Stimulated activated CD8-positive, alpha-beta memory T cell treated with anti-CD3 and anti-CD28 coated beads, Interleukin-12 subunit alpha, Interleukin-12 subunit beta, amount 100 ng/mL, for 24 hours (primary cell): Measurements from ENCODE around the gene GALNT14.
"Not testable (repeated sequence)": the region's sequence is repeated elsewhere in the genome, so short reads cannot be mapped to it uniquely, and the experiment has no call there.

Experiments
- DNase-seq: peaks from one replicate; pipeline ENCODE4 v3.0.0-alpha.2; 2020; ENCODE audit errors: extremely low read depth

GALNT14 gene

DNA sequence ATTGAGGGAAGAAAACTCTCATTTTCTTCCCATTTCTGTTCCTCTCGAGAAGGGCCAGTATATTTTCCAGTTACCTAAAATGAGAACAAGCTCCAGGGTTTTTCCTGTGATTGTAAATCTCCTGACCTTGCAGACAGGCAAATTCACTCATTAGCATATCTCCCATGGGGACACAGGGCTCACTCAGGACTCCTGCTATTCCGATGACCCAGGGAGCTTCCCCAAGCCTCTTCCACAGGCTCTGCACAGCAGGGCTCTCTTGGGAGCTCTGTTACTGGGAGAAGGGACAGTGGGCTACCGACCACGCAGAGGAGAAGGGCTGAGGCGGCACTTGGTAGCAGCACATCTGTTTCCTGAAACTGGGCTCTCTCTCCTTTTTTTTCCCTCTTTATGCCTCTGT, 195.8 kb downstream of the GALNT14 start:
- DNase-seq = no peak

- no peak for DNase-seq
Measured at GRCh38 chr2:30940839-30941238, 197.4 kb downstream of the GALNT14 start.

DNA sequence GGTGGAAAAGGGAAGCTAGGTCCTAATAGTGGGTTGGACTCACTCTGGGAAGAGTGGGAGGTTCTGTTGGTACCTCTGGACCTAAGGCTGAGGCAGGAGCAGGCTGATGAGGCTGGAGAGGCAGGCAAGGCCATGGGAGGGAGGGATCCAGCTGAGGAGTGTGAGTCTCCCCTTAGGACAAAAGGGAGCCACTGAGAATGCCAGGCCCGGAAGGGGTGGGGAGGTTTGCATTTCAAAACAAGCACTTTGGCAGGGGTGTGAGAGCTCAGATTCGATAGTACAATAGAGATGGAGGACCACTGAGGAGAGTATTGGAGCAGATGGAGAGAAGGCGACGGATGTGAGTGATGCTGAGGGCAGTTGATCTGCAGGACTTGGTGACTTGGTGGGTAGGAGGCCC, 198.9 kb downstream of the GALNT14 start:
- no peak for DNase-seq

- DNase-seq = no peak
Measured at GRCh38 chr2:30938196-30938595, 200.0 kb downstream of the GALNT14 start.

- no peak for DNase-seq
Measured at GRCh38 chr2:30936977-30937376, 201.3 kb downstream of the GALNT14 start.

DNA sequence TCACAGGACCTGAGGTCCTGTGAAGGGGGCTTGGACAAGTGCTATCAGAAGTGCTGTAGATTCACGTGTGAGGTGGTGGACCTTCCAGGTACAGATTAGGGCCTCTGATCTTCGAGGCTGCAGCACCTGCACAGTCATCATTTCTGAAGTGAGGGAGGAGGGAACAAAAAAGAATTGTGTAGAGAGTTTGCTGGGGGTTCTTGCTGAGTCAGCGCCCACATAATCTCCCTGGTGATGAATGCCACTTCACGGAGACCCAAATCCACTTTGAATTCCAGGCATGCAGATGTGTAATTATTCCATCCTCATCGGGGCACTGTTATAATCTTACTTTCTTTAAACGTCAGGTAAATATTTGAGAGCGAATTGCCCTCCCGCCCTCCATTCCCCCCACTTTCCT, 202.4 kb downstream of the GALNT14 start:
- DNase-seq = no peak

GRCh38 chr2:30934066-30934465, 204.2 kb downstream of the GALNT14 start:
- DNase-seq = no peak

GRCh38 chr2:30933496-30933895, 204.7 kb downstream of the GALNT14 start:
- DNase-seq = no peak

DNA sequence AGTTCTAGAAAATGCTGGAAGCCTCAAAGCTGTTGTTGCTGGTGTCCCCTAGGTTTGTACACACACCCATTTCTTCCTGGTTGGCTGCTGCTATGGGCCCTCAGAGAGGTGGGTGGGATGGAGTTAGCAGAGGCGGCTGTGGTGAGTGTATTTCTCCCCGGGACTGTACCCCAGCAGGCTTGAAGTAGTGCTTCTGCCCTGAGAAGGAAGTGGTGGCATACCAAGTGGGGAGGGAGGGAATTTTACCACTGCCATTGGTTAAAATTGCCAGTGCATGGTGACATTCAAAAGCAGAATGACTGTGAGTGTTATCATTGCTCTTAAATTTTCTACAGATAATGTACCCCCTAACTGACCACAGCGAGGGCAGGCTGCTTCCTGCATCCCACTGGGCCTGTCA, 205.4 kb downstream of the GALNT14 start:
- DNase-seq = no peak

GRCh38 chr2:30931841-30932407, 206.3 kb downstream of the GALNT14 start:
- no peak for DNase-seq

GRCh38 chr2:30930716-30931115, 207.5 kb downstream of the GALNT14 start:
- no peak for DNase-seq

DNA sequence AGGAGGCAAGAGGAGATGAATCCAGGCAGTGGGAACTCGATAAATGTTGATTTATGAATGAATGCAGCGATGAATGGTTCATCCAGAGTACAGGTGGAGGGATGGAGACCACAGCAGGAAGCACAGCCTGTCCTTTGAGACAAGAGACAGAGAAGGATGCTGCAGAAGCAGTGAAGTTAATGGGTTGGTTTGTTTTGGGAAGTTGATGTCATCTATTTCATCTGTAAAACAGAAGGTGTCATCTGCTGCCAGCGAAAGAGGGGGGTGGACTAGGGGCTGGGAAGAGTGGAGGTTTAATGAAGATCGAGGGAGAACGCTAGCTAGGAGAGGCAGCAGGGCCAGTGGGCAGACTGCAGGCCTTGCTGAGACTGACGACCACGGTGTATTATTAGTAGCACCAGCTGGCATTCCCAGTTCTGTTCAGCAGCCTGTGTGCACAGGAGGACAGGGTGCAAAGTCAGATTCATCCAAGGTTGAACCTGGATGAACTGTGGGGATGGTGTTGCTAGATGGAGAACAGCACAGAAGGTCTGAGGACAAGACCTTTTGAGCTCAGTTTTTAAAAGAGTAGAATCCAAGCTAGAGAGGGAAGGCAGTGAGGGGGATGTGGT, 210.7 kb downstream of the GALNT14 start:
- DNase-seq = no peak

- no peak for DNase-seq
Measured at GRCh38 chr2:30926606-30927005, 211.6 kb downstream of the GALNT14 start.

DNA sequence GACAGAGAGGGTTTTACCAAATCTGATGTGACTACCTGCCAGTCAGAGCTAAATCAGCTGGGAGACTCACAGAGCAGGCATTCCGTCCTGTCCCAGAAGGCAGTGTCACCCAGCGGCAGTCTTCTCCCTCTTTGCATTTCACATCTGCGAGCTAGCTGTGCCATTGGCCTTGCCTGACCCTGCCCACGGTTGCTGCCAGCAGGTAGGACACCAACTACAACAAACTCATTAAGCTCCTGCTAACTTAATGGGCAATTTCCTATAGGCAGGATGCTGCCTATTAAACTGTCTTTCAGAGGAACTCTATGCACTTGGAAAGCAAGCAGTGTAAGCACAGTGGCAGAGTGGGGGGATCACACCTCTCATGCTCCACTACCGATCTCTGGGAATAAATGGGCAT, 214.6 kb downstream of the GALNT14 start:
- DNase-seq = no peak

- DNase-seq = no peak
Measured at GRCh38 chr2:30920511-30920910, 217.7 kb downstream of the GALNT14 start.

DNA sequence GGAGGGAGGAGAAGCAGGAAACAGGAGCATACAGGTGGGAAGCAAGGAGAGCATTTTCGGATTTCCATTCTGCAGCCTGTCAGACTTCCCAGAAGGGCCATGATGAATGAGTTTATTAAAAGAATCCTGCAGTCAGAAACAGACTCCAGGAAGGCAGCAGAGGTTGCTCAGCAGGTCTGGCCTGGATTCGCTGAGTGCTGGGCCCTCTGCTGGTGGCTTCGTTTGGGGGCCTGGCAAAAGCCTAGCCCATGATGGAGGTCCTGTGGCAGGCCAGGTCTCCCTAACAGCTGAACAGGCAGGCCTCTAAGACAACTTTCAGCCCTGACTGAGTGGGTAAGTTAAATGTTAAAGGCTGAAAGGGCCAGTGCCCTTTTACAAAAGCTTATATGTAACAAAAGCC, 222.8 kb downstream of the GALNT14 start:
- no peak for DNase-seq

DNA sequence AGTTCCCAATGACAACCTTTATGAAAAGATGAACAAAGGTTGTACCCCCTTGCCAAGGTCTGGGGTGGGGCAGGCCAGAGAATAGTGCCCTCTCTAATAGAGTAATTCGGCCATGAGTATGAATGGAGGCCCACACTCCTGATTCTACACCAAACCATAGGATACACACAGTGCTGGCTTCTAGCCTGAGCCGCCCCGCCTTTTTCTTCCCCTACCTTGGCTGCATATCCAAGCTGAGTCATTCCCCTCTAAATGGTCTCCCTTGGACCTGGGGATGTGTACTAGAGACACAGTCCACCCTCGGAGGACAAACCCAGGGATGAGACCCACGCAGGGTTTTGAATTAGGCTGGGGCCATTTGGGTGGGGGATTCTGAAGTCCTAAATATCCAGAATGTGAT, 223.8 kb downstream of the GALNT14 start:
- no peak for DNase-seq

DNA sequence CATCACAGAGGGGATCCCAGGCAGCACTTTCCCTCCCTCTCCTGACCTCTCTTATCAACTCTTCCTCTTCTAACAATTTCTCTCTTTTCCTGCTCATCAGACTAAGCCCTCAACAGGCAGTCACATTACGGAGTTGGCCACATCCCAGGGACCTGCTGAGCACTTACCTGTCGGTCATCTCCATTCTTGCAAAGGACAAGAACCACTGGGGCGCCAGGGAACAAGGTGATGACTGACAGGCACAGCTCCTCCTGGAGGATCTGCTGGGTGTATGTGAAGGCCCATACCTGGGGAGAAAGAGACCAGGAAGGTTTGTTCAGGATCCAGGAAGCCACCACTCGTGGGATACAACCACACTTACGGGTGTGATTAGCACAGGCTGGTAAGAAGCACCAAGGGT, 226.2 kb downstream of the GALNT14 start:
- DNase-seq = no peak

- DNase-seq = no peak
Measured at GRCh38 chr2:30911327-30911726, 226.9 kb downstream of the GALNT14 start.

- no peak for DNase-seq
Measured at GRCh38 chr2:30910686-30911085, 227.6 kb downstream of the GALNT14 start.

- not testable (repeated sequence) for DNase-seq
Measured at GRCh38 chr2:30904437-30904836, 233.8 kb downstream of the GALNT14 start.

- DNase-seq = no peak
Measured at GRCh38 chr2:30903326-30903725, 234.9 kb downstream of the GALNT14 start.

DNA sequence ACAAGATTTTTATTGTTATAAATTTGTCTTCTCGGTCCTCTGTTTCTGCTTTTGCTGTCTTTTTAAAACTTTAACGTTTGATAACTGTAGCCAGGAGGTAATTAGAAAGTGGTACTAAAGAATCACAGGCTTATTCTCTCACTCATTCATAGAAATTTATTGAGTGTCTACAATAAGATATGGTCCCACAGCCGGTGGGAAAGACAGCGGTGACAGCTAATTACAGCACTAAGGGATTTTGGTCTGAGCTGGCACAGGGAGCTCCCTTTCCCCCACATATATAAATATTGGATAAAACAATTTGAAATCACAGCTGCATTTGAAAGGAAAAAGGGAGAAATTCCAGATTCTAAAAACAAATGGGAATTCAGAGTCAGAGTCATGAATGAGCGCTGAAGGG, 237.9 kb downstream of the GALNT14 start:
- no peak for DNase-seq

DNA sequence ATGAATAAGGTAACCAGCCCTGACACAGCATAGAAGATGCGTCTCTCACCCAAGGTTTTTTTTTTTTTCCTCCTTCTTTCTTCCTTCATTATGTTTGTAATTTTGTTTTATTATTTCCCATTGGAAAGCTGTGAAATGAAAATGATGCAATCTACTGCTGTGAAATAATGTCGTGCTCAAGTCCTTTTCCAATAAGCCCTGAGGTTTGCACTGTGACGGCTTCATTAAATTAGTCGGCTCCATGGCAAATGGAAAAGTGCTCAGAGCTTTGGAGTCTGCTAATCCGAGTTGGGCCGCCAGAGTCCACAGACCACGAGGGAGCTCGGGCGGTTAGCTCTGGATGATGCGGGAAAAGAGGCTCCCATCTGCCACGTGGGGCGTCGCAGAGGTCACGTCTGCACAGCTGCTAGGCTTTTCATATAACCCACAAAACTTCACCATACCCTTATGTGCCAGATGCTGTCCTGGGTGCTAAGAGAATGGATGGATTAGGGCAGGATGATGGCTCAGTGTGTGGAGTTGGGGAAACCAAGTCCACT, 238.7 kb downstream of the GALNT14 start:
- DNase-seq = no peak
